Stimulated activated naive CD4-positive, alpha-beta T cell treated with Interleukin-2 at 50 U/mL for 16 hours (primary cell): Measurements from ENCODE around the gene ANKRD44.

Source experiments
- DNase-seq: peaks from one replicate; lab custom pipeline; 2025; lab: John Stamatoyannopoulos, UW

Gene ANKRD44

GRCh38 chr2:197076652-197077051 lies 233.9 kb downstream of the ANKRD44 start:
- DNase-seq, result no peak

GRCh38 chr2:197075754-197076337 lies 234.7 kb downstream of the ANKRD44 start:
- DNase-seq, result no peak

GRCh38 chr2:197075281-197075680 lies 235.3 kb downstream of the ANKRD44 start:
- DNase-seq, result no peak

GRCh38 chr2:197073701-197074433 lies 236.7 kb downstream of the ANKRD44 start:
- no peak for DNase-seq

GRCh38 chr2:197073270-197073669 lies 237.3 kb downstream of the ANKRD44 start:
- DNase-seq, result no peak

- DNase-seq, result no peak
These were observed 238.0 kb downstream of the ANKRD44 start for GRCh38 chr2:197072533-197072932.

- no peak for DNase-seq
These were observed 238.7 kb downstream of the ANKRD44 start for GRCh38 chr2:197071790-197072436.

GRCh38 chr2:197071213-197071612 lies 239.4 kb downstream of the ANKRD44 start:
- no peak for DNase-seq

- no peak for DNase-seq
These were observed 240.6 kb downstream of the ANKRD44 start for GRCh38 chr2:197069958-197070357.

GRCh38 chr2:197062574-197062973 lies 248.0 kb downstream of the ANKRD44 start:
- DNase-seq, result peak; percentile 3

- DNase-seq, result no peak
These were observed 251.1 kb downstream of the ANKRD44 start for GRCh38 chr2:197059477-197059876.

GRCh38 chr2:197058777-197059300 lies 251.7 kb downstream of the ANKRD44 start:
- DNase-seq, result no peak

- DNase-seq, result no peak
These were observed 252.6 kb downstream of the ANKRD44 start for GRCh38 chr2:197057959-197058358.

- DNase-seq, result no peak
These were observed 255.5 kb downstream of the ANKRD44 start for GRCh38 chr2:197055045-197055444.

GRCh38 chr2:197054437-197054836 lies 256.1 kb downstream of the ANKRD44 start:
- DNase-seq, result no peak

- no peak for DNase-seq
These were observed 258.2 kb downstream of the ANKRD44 start for GRCh38 chr2:197052356-197052755.

GRCh38 chr2:197045115-197045514 lies 265.5 kb downstream of the ANKRD44 start:
- no peak for DNase-seq

- no peak for DNase-seq
These were observed 267.8 kb downstream of the ANKRD44 start for GRCh38 chr2:197042739-197043196.

- DNase-seq, result no peak
These were observed 272.6 kb downstream of the ANKRD44 start for GRCh38 chr2:197037863-197038398.

- no peak for DNase-seq
These were observed 275.6 kb downstream of the ANKRD44 start for GRCh38 chr2:197035002-197035401.

- DNase-seq, result no peak
These were observed 276.3 kb downstream of the ANKRD44 start for GRCh38 chr2:197034292-197034691.

GRCh38 chr2:197033222-197033621 lies 277.4 kb downstream of the ANKRD44 start:
- no peak for DNase-seq

GRCh38 chr2:197031803-197032202 lies 278.8 kb downstream of the ANKRD44 start:
- no peak for DNase-seq
